ENCODE measurements around the gene TPSG1.
A peak's percentile ranks its signal among the peaks of the same experiment; 100 is the strongest.
"Not testable (repeated sequence)": the region's sequence is repeated elsewhere in the genome, so short reads cannot be mapped to it uniquely, and the experiment has no call there.

Gene TPSG1

DNA sequence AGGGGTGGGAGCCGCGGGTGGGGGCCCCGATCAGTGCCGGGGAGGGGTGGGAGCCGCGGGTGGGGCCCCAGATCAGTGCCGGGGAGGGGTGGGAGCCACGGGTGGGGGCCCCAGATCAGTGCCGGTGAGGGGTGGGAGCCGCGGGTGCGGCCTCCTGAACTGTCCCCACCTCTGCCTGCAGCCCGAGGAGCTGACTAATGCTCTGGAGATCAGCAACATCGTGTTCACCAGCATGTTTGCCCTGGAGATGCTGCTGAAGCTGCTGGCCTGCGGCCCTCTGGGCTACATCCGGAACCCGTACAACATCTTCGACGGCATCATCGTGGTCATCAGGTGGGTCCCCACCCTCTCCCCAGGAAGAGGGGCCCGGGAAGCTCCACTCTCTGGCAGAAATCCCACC, 20.1 kb downstream of the TPSG1 start:
- no peaks in the 10 kb centered on the region for H3K4me1 ChIP-seq
- DNase-seq, result no peak
- no peaks in the 10 kb centered on the region for H3K9me3 ChIP-seq
- no peak overlapping the region for H3K4me3 ChIP-seq (ENCODE audit: low read depth, low read length)
- TF ChIP-seq, protein P1, sequence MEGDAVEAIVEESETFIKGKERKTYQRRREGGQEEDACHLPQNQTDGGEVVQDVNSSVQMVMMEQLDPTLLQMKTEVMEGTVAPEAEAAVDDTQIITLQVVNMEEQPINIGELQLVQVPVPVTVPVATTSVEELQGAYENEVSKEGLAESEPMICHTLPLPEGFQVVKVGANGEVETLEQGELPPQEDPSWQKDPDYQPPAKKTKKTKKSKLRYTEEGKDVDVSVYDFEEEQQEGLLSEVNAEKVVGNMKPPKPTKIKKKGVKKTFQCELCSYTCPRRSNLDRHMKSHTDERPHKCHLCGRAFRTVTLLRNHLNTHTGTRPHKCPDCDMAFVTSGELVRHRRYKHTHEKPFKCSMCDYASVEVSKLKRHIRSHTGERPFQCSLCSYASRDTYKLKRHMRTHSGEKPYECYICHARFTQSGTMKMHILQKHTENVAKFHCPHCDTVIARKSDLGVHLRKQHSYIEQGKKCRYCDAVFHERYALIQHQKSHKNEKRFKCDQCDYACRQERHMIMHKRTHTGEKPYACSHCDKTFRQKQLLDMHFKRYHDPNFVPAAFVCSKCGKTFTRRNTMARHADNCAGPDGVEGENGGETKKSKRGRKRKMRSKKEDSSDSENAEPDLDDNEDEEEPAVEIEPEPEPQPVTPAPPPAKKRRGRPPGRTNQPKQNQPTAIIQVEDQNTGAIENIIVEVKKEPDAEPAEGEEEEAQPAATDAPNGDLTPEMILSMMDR (IDR thresholded peaks at IDR 0.05; ENCODE audit: low read depth, low read length), result no peak
- H3K36me3 ChIP-seq, result no peaks in the 10 kb centered on the region
- no peaks in the 10 kb centered on the region; the same call in 1 of the 2 replicates for H3K27me3 ChIP-seq

DNA sequence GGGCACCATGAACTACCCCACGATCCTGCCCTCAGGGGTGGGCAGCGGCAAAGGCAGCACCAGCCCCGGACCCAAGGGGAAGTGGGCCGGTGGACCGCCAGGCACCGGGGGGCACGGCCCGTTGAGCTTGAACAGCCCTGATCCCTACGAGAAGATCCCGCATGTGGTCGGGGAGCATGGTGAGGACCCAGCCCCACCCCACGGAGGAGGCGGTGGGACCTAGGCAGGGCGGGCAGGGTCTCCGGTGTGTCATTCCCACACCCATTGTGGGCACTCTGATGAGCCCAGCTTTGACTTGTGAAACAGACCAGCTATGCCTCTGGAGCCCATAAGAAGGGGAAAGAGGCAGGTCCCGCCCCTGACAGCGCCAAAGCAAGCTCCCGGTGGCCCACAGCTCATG, 22.8 kb downstream of the TPSG1 start:
- no peak for DNase-seq
- Histone ChIP-seq H3K9me3 (no peaks in the 10 kb centered on the region), H3K27me3 (no peaks in the 10 kb centered on the region; the same call in 1 of the 2 replicates), H3K4me3 (ENCODE audit: low read depth, low read length) (no peak overlapping the region), H3K4me1 (peaks cover 6% of the 10 kb centered on the region), H3K36me3 (no peaks in the 10 kb centered on the region)
- TF ChIP-seq, protein P1 (IDR thresholded peaks at IDR 0.05; ENCODE audit: low read depth, low read length), result no peak

DNA sequence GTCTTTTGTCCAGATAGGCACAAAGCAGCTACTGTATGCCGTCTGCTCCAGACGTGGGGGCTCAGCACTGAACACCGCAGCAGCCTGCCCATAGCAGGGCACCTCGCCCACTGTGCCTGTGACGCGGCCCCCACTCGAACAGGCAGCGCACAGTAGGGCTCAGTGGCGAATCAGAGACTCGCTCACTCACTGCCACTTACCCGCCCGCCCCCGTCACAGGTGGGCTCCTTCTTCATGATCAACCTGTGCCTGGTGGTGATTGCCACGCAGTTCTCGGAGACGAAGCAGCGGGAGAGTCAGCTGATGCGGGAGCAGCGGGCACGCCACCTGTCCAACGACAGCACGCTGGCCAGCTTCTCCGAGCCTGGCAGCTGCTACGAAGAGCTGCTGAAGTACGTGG, 23.6 kb downstream of the TPSG1 start:
- H3K27me3 ChIP-seq, result no peaks in the 10 kb centered on the region; the same call in 1 of the 2 replicates
- TF ChIP-seq, protein P1 (IDR thresholded peaks at IDR 0.05; ENCODE audit: low read depth, low read length), result no peak

DNA sequence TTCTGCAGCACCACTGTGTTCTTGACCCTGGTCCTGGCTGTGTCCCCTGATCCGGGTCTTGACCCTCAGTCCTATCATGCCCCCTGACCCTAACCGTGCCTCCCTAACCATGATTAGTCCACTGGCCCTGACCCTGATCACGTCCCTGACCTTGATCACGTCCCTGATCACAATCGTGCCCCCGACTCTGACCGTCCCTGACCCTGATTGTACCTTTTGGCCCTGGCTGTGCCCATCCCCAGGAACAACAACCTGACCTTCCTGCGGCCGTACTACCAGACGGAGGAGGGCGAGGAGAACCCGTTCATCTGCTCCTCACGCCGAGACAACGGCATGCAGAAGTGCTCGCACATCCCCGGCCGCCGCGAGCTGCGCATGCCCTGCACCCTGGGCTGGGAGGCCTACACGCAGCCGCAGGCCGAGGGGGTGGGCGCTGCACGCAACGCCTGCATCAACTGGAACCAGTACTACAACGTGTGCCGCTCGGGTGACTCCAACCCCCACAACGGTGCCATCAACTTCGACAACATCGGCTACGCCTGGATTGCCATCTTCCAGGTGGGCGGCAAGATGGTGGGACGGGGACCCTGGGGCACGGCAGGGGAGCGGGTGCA, 24.9 kb downstream of the TPSG1 start:
- TF ChIP-seq, protein P1 (IDR thresholded peaks at IDR 0.05; ENCODE audit: low read depth, low read length), result no peak
- no peak overlapping the region for H3K4me3 ChIP-seq (ENCODE audit: low read depth, low read length)

More for the DNA sequence above, 23.6 kb downstream of the TPSG1 start:
- H3K4me3 ChIP-seq (ENCODE audit: low read depth, low read length), result no peak overlapping the region
- H3K9me3 ChIP-seq, result no peaks in the 10 kb centered on the region
- DNase-seq, result no peak
- peaks cover 6% of the 10 kb centered on the region for H3K4me1 ChIP-seq
- H3K36me3 ChIP-seq, result no peaks in the 10 kb centered on the region

DNA sequence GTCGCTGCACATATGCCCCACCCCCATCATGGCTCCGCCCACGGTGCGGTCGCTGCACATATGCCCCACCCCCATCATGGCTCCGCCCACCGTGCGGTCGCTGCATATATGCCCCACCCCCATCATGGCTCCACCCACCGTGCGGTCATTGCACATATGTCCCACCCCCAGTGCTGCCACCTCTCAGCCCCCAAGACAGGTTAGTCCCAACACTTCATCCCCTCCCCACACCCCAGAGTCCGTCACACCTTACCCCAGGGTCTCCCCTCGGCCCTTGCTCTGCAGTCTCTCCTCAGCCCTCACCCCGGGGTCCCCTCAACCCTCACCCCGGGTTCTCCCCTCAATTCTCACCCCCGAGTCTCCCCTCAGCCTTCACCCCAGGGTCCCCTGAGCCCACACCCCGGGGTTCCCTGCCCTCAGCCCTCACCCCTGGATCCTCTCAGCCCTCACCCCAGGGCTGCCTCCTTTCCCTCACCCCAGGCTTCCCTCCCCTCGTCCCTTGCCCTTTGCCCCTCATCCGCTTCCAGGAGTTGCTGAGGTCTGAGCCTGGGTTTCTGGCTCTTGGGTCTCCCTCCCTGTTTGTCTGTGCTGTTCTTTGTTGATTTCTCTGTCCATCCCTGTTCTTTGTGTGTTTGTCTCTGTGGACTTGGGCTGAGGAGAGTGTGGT, 25.6 kb downstream of the TPSG1 start:
- Histone ChIP-seq H3K4me1 (peaks cover 6% of the 10 kb centered on the region), H3K9me3 (no peaks in the 10 kb centered on the region), H3K4me3 (ENCODE audit: low read depth, low read length) (no peak overlapping the region), H3K36me3 (no peaks in the 10 kb centered on the region), H3K27me3 (no peaks in the 10 kb centered on the region; the same call in 1 of the 2 replicates)
- DNase-seq, result peak; percentile 52
- TF ChIP-seq, protein P1 (IDR thresholded peaks at IDR 0.05; ENCODE audit: low read depth, low read length), result no peak

More for the DNA sequence above, 24.9 kb downstream of the TPSG1 start:
- H3K4me1 ChIP-seq, result peaks cover 6% of the 10 kb centered on the region
- no peaks in the 10 kb centered on the region for H3K36me3 ChIP-seq
- DNase-seq, result no peak
- no peaks in the 10 kb centered on the region; the same call in 1 of the 2 replicates for H3K27me3 ChIP-seq
- H3K9me3 ChIP-seq, result no peaks in the 10 kb centered on the region

DNA sequence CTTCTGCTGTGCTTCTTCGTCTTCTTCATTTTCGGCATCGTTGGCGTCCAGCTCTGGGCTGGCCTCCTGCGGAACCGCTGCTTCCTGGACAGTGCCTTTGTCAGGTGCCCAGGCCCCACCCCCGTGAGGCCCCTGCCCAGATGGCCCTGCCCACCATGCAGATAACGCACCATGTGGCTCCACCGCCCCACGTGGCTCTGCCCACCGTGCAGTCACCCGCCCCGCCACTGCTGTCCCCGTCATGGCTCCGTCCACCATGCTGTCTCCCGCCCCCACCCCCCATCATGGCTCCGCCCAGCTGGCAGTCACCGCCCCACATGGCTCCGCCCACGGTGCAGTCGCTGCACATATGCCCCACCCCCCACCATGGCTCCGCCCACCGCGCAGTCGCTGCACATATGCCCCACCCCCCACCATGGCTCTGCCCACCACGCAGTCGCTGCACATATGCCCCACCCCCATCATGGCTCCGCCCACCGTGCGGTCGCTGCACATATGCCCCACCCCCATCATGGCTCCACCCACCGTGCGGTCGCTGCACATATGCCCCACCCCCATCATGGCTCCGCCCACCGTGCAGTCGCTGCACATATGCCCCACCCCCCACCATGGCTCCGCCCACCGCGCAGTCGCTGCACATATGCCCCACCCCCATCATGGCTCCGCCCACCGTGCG, 26.3 kb downstream of the TPSG1 start:
- peak overlapping the region; percentile 33 for H3K4me3 ChIP-seq (ENCODE audit: low read depth, low read length)
- not testable (repeated sequence) for H3K36me3 ChIP-seq, H3K4me1 ChIP-seq, H3K9me3 ChIP-seq, H3K27me3 ChIP-seq
- peak; percentile 83 for DNase-seq

Measured in BE2C (cell line).